NOMO-1 treated with dmso at 0.1 percent for 144 hours (cell line): Measurements from ENCODE around the gene TIMMDC1.

Source experiments
- DNase-seq: peaks from one replicate; lab custom pipeline; 2025; ENCODE audit not compliant: unreplicated experiment; lab: John Stamatoyannopoulos, UW

Gene TIMMDC1

DNA sequence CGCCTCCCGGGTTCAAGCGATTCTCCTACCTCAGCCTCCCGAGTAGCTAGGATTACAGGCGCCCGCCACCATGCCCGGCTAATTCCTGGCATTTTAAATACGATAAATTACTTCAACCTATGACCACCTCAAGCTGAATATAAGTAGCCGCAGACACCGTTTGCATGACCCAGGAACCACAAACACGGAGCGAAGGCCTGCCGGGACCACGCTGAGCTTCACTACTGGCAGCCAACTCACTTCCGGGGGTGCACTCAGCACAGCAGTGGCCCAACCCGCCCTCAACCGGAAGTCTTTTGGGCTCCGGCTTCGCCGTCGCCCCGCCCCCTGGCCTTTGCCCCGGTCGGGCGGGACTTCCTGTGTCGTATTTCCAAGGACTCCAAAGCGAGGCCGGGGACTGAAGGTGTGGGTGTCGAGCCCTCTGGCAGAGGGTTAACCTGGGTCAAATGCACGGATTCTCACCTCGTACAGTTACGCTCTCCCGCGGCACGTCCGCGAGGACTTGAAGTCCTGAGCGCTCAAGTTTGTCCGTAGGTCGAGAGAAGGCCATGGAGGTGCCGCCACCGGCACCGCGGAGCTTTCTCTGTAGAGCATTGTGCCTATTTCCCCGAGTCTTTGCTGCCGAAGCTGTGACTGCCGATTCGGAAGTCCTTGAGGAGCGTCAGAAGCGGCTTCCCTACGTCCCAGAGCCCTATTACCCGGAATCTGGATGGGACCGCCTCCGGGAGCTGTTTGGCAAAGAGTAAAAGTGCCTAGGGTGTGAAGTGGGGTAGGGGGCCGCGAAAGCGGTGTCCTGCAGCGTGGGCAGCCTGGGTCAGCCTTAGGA is at the start of gene TIMMDC1:
TIMMDC1 (plus strand) TSS at position 362 of the 826 bp plus-strand sequence; CDS start at position 549, 187 bp downstream.
- peak; percentile 98 for DNase-seq

- no peak for DNase-seq
These were observed 44.5 kb upstream of the TIMMDC1 start for GRCh38 chr3:119453822-119454221.

GRCh38 chr3:119456469-119456868 is 41.9 kb upstream of the TIMMDC1 start:
- DNase-seq: no peak

DNA sequence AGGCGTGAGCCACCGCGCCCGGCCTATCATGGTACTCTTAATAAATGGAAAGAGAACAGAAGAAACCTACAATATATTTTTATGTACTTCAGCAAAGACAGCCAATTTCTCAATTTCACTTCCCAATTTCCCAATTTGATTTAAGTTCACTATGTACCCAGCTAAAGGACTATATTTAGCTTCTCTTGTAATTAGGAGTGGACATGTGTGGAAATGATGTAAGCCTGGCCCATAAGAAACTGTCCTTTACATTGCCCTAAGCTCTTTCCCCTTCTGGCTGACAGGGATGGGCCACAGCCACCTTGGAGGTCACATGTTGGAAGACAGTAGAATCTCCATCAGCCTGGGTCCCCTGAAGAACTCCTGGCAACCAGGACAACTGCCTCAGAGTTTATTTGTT is 41.1 kb upstream of the TIMMDC1 start:
- peak; percentile 79 for DNase-seq

- DNase-seq: peak; percentile 96
These were observed 34.9 kb upstream of the TIMMDC1 start, which contains the start of gene TMEM39A for GRCh38 chr3:119463171-119464169. TMEM39A (minus strand) TSS chr3:119463615; CDS start chr3:119462074, 1,541 bp downstream.

DNA sequence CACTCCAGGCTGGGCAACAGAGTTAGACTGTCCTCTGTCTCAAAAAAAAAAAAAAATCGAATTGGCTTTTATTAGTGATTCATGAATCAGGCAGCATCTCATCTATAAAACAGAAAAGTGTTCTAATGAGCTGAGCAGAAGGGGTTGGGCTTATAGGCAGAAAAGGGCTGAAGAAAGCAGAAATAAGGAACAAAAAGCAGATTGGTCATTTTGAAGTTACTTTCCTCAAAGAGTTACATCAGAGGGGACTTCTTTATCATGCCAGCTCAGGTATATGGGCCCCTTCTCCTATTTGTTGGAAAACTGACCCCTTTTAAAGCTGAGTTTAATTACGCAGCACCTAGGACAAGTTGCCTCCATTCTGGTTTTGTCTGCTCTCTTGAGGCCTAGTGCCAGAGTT is 30.3 kb upstream of the TIMMDC1 start:
- DNase-seq: peak; percentile 28

- DNase-seq: no peak
These were observed 28.7 kb upstream of the TIMMDC1 start for GRCh38 chr3:119469418-119470189.

GRCh38 chr3:119470866-119471265 is 27.5 kb upstream of the TIMMDC1 start:
- no peak for DNase-seq

DNA sequence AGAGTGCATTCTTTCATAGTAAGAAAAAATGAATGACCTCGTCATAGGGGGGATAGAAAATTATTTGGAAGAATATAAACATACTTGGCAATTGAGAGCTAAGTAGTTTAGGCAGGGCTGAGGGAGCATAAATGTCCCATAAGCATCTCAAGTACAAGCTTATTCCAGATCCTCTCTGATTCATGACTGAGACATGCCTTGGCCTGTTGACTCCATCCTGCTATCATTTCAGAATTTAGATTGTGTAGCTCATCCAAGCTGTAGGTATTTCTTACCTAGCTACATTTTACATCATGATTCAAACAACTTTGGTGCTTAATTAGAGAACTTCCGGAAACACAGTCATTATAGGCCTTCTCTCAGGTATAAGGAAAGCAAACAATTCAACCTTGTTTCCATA is 17.3 kb upstream of the TIMMDC1 start:
- no peak for DNase-seq

- no peak for DNase-seq
These were observed 15.2 kb upstream of the TIMMDC1 start for GRCh38 chr3:119483101-119483500.

- no peak for DNase-seq
These were observed 12.8 kb upstream of the TIMMDC1 start for GRCh38 chr3:119485563-119485962.

DNA sequence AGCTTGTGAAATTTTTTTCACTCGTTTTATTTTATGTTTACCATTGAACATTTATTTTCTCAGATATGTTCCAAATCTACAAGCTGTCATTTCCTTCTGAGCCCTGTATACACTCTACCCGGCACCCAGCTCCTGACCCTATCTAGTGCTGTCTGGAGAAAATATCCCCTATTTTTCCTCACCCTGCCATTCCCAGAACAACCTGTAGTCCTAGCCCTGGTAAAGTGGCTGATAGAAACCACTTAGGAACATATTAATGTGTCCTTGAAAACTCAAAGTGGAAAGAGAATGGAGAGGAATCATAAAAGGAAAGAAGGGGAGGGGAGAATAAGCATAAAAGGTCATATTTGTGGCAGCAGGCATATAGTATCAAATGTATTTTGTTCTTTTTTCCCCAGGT is 8.2 kb upstream of the TIMMDC1 start:
- no peak for DNase-seq

GRCh38 chr3:119492128-119492527 is 6.2 kb upstream of the TIMMDC1 start:
- no peak for DNase-seq

- no peak for DNase-seq
These were observed 5.5 kb upstream of the TIMMDC1 start for GRCh38 chr3:119492810-119493209.

GRCh38 chr3:119494597-119494996 is 3.8 kb upstream of the TIMMDC1 start:
- DNase-seq: no peak

GRCh38 chr3:119497820-119498185 is 544 bp upstream of the TIMMDC1 start:
- no peak for DNase-seq

- no peak for DNase-seq
These were observed 1.9 kb downstream of the TIMMDC1 start for GRCh38 chr3:119500265-119500664.

DNA sequence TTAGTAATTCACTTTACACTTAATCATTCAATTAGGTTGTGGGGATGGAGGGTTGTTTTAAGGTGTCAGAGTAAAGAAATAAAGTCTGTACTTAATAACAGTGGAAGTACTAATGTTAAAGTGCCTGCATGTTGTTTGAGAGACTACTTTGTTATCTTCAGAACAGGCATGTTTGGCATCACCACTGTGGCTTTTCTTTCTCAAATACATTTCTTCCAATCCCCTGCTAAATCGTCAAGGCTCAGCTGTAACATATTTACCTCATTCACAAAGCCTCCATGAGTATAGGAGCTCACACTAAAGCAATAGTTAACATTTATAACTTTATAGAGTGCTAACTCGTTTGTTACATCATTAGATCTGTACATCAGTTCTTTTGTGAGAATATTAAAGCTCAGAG is 2.6 kb downstream of the TIMMDC1 start:
- DNase-seq: no peak

GRCh38 chr3:119506631-119507030 is 8.3 kb downstream of the TIMMDC1 start:
- no peak for DNase-seq

GRCh38 chr3:119507404-119507803 is 9.1 kb downstream of the TIMMDC1 start:
- no peak for DNase-seq
